HT1080 (cell line): ENCODE results near the gene MRPL54. TPM values are rescaled to one million over a fixed set of nuclear protein-coding genes. Genes with fewer than 3 reads are reported as not detected.
"Not testable (repeated sequence)": the region's sequence is repeated elsewhere in the genome, so short reads cannot be mapped to it uniquely, and the experiment has no call there.

Source experiments
- DNase-seq: peaks from one replicate; pipeline ENCODE4 v3.0.0-alpha.2; 2015; ENCODE audit warnings: low read depth
- small RNA-seq: library from RNA; depleted of rRNA; stranded (forward); fragments of <200 nt; gene quantifications from one replicate; pipeline ENCODE3, GENCODE V24; 2014
- total RNA-seq: library from RNA; depleted of rRNA; stranded (reverse); fragments of >200 nt; shearing (Covaris generic); gene quantifications from 2 replicates; pipeline ENCODE4 v1.2.3, GENCODE V29; 2014; rRNA removed

The MRPL54 gene
- total RNA-seq, 1 experiment from 2014 or later = 50.0 TPM

GRCh38 chr19:3808420-3809143, 46.1 kb downstream of the MRPL54 start:
- DNase-seq = no peak

GRCh38 chr19:3809881-3810707, 47.6 kb downstream of the MRPL54 start:
- DNase-seq = no peak

- no peak for DNase-seq
These were observed 48.4 kb downstream of the MRPL54 start for GRCh38 chr19:3810708-3811355.

- DNase-seq = no peak
These were observed 51.3 kb downstream of the MRPL54 start for GRCh38 chr19:3813473-3814392.

- no peak for DNase-seq
These were observed 52.2 kb downstream of the MRPL54 start for GRCh38 chr19:3814648-3815047.

GRCh38 chr19:3816148-3816547, 53.7 kb downstream of the MRPL54 start:
- DNase-seq = not testable (repeated sequence)

- no peak for DNase-seq
These were observed 54.2 kb downstream of the MRPL54 start for GRCh38 chr19:3816566-3817218.

Small RNA genes lying within 50 kb of the gene (small RNA-seq; reads per million reads assigned to genes)
- gene AC005777.1 = not detected

Other genes starting within 250 kb of the MRPL54 start
- 0.60 TPM in 1 of 2 replicates, not detected in the other for gene TEKTIP1, start 223.5 kb upstream of the MRPL54 start, total RNA-seq
- gene MFSD12, start 205.1 kb upstream of the MRPL54 start, total RNA-seq = 109 and 132 TPM in 2 replicates
- 57.1 and 69.3 TPM in 2 replicates for gene HMG20B, start 189.7 kb upstream of the MRPL54 start, total RNA-seq
- gene GIPC3, start 177.2 kb upstream of the MRPL54 start, total RNA-seq = 0.02 and 0.03 TPM in 2 replicates
- 0.40 and 0.96 TPM in 2 replicates for gene TBXA2R, start 155.8 kb upstream of the MRPL54 start, total RNA-seq
- gene CACTIN, start 135.9 kb upstream of the MRPL54 start, total RNA-seq = 27.8 and 33.4 TPM in 2 replicates
- gene PIP5K1C, start 62.2 kb upstream of the MRPL54 start, total RNA-seq = 8.9 and 15.5 TPM in 2 replicates
- gene TJP3, start 54.3 kb upstream of the MRPL54 start, total RNA-seq = 0.03 TPM in 1 of 2 replicates, not detected in the other
- gene APBA3, start 990 bp upstream of the MRPL54 start, total RNA-seq = 16.9 and 19.3 TPM in 2 replicates
- gene RAX2, start 9.5 kb downstream of the MRPL54 start, total RNA-seq = not detected in 2 replicates
- gene MATK, start 23.7 kb downstream of the MRPL54 start, total RNA-seq = not detected in 2 replicates
- not detected in 2 replicates for gene ZFR2, start 106.4 kb downstream of the MRPL54 start, total RNA-seq
- not detected in 2 replicates for gene ATCAY, start 118.0 kb downstream of the MRPL54 start, total RNA-seq
- gene NMRK2, start 170.4 kb downstream of the MRPL54 start, total RNA-seq = not detected in 2 replicates
- gene DAPK3, start 208.4 kb downstream of the MRPL54 start, total RNA-seq = 46.8 and 54.7 TPM in 2 replicates
- gene EEF2, start 222.8 kb downstream of the MRPL54 start, total RNA-seq = 1,252 and 1,397 TPM in 2 replicates
- 15.1 and 20.0 TPM in 2 replicates for gene PIAS4, start 245.1 kb downstream of the MRPL54 start, total RNA-seq